Measurements from ENCODE around the gene SLC6A15.

DNA sequence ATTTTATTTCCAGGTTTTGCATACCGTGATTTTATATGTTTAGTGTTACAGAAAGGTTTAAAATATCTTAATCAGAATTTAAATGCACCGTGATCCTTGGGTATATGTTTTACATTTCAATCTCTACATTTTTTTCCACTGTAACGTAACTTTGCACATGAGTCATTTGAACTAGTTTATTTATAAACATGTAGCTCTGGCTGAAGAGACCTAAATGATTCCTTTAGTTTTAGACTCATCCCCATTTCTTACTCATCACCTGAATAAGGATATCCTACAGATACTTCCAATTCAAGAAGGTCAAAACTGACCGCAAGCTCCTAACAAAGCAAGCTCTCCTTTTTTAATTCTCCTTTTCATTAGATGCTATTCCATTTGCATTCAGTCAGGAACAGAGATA is 42.7 kb upstream of the SLC6A15 start:
- TF ChIP-seq, protein P1, sequence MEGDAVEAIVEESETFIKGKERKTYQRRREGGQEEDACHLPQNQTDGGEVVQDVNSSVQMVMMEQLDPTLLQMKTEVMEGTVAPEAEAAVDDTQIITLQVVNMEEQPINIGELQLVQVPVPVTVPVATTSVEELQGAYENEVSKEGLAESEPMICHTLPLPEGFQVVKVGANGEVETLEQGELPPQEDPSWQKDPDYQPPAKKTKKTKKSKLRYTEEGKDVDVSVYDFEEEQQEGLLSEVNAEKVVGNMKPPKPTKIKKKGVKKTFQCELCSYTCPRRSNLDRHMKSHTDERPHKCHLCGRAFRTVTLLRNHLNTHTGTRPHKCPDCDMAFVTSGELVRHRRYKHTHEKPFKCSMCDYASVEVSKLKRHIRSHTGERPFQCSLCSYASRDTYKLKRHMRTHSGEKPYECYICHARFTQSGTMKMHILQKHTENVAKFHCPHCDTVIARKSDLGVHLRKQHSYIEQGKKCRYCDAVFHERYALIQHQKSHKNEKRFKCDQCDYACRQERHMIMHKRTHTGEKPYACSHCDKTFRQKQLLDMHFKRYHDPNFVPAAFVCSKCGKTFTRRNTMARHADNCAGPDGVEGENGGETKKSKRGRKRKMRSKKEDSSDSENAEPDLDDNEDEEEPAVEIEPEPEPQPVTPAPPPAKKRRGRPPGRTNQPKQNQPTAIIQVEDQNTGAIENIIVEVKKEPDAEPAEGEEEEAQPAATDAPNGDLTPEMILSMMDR (conservative IDR thresholded peaks at IDR 0.05 in 1 of 2, IDR thresholded peaks at IDR 0.05 in 1 of 2; ENCODE audit: low read depth in 1 of 2, low read length in 2 of 2) = no peak
- TF ChIP-seq EZH2 (IDR thresholded peaks at IDR 0.05; ENCODE audit: low read length, missing control alignments) = no peak

Data from fibroblast of lung (primary cell).